ENCODE data around the gene PLXNA2.

Gene PLXNA2

DNA sequence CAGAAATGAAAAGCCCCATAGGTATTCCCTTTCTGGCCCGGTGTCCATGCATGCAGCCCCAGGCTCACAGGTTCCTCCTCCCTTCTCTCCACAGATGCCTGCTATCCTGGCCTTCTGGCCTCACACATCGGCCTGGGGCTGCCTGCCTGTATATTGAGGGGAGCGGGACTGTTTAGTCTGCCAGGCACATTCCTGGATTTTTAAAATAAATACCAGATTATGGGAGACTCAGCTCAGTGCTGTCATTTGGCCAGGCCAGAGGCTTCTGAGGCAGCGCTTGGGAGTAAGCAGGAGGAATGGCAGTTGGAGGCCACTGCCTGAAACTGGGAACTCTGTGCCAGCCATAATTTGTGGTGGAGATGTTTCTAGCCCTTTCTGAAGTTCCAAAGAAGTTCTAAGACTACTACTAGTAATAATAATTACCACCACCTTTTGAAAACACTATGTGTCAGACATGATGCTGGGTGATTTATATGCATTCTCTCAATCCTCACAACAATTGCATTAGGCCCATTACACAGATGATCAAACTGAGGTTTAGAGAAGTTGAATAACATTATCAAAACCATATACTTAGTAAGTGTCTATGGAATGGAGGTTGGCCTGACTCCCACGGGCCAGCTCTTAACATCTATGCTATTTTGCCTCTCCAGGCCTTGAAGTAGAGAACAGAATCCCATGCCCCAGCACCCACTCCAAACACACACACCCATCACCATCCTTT is 107.6 kb downstream of the PLXNA2 start:
- DNase-seq = no peak

DNA sequence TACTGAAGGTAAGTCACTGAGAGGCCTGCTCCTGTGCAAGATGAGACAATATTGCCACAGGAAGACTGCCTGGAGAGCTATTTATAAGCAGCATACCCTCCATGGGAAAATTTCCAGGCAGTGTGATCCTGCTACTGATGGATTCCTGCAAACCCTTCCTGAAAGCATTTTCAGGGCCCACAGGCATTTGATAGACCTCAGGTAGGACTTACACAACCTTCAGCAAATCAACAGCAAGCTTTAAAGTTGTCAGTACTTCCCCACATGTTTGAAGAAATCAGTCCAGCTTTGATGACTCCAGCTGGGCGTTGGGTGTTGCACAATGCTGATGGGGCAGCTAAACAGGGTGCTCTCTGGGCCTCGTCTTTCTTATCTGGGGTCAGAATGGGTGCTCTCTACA is 108.8 kb downstream of the PLXNA2 start:
- no peak for DNase-seq

DNA sequence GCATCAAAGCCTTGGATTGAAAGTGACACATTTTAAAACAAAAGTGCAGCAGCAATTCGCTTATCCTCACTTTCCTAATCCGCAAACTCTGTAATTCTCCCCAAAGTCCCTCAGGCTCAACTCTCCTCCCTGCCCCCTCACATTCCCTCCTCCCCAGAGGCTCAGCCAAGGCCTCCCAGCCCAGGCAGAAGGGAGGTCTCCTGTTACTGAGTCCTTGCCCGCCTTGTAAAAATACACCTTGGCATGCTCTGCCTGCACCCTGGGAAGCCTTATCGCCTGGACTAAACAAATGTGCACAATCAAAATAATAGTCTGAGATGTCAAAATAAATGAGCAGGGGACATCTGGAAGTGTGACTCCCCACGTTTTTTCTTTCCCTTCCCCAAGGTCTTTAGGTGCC is 109.7 kb downstream of the PLXNA2 start:
- DNase-seq = no peak

DNA sequence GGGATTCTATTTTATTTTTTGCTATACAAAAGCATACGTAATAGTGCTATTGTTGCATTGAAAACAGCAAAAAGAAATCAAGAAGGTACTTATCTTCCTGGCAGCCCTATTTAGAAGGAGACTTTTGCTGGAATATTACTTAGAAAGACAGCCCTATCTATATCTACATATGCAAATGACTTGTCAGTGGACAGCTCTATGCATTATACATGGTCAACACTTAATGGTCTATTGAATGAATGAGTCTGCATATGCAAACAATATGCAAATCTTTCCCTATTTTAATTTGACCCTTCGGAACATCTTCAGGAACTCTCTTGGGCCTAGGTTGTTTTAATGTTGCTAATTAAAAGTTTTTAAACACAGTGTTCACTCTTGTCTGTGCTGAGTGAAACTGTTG is 110.8 kb downstream of the PLXNA2 start:
- DNase-seq = no peak

DNA sequence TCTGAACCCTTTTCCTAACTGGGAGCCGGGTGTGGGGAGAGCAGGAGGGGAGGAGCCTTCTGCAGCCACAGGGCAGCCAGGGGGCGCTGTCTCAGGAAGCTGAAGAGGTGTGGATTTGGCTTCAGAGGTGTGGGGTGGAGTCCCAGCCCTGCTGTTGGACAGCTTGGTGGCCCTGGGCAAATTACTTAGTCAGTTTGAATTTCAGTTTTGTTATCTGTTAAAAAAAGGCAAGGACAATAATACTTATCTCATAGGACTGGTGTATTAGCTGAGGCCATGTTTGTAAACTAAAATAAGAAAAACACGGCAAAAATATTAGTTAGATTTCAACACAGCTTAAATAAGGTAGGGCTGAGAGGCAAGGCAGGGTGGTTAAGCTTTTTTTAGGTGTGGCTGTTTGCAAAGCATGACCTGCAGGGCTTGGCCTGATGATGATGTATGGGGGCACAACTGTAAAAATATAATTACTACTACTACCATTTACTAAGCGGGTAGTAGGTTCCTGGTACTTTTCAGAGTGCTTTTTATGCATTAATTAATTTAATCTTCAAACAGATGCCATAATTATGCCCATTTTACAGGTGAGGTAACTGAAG is 111.8 kb downstream of the PLXNA2 start:
- DNase-seq = peak; percentile 42

DNA sequence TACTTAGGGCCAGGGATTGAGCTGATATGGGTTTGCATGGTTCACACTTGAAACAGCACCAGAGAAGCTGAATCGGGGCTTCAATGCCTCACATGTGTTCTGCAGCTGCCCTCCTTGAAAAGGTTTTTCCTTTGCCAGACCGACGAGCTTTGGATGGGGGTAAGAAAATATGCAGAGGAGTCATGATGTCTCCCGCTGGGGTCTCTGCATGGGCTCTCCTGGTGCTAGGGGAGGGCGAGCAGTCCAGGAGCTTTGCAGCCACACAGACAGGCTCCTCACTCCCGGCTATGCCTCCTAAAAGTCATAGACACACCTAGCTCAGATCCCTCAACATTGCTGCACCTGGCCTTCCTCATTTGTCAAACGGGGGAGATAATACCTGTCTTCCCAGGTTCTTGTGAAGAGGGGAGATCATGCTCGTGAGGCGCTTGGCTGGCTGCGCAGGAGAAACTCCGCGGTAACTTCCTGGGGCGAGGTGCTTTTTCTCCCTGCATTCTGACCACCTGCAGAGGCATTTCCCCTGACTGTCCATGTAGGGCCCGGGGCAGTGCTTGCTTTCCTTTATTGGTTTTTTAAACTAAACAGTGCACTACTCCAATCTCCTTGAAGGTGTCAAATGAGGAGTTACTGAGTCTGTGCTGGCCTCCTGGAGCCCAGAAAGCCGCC is 112.4 kb downstream of the PLXNA2 start:
- DNase-seq = no peak

DNA sequence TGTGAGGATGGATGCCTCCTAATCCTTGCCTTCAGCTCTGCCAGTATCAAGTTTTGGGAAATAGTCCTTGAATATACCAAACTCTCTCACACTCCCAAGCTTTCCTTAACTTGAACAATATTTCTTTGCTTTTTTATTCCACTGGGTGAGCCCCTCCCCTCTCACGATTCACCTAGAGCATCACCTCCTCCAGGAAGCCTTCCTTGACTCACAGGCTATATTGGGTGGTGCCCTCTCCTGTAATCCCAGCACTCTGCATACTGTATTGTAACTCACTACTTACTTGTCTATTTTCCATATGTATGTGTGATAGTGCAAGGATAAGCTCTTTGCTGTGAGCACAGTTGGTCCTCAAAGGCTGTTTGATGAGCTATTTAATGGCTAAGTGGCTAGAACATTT is 114.7 kb downstream of the PLXNA2 start:
- no peak for DNase-seq

DNA sequence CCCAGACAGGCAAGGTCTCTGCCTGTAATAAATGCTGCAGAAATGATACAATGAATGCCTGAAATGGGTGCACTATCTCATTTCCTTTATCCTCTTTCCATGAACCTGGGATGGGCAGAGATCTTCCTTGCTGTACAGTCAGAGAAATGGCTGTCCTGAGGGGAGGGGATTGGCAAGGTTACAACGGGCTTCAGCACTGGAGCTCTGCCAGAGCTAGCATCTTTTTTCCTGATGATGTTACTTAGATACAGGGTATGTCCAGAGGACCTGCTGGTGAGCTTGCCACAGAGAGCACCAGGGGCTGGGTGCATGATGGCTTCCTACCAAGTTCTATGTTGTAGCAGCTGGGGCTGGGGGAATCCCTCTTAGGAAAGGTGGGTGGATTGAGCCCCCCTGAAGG is 115.1 kb downstream of the PLXNA2 start:
- DNase-seq = no peak

DNA sequence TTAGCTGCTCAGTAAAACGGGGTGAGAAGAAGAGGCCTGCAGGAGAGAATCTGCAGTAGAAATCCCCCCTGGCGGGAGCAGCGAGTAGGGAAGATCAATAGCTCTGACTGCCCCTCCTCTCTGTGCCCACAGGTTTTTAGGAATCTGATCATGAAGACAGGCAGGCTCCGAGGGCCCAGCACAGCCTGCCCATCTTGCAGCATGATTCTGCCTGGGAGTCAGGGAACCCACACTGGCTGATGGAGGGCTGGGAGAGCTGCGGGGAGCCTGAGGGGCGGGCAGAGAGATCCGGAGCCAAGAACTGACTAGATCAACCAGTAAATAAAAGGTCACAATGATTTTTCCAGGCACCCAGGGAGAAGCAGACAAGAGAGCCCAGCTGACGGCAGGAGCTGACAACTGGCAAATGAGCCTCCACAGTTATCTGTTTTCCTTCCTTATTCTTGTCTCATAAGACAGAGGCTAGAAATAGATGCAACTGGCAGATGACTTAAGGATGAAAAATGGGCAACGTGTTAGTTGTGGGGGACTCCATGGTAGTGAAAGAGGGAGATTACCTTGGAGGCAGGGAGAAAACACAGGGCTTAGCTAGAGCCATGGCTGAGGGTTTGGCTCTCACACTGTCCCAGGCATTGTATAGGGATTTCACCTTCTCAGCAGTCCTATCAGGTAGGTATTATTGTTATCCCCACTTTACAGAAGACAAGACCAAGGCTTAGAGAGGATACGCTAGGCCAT is 116.2 kb downstream of the PLXNA2 start:
- no peak for DNase-seq

DNA sequence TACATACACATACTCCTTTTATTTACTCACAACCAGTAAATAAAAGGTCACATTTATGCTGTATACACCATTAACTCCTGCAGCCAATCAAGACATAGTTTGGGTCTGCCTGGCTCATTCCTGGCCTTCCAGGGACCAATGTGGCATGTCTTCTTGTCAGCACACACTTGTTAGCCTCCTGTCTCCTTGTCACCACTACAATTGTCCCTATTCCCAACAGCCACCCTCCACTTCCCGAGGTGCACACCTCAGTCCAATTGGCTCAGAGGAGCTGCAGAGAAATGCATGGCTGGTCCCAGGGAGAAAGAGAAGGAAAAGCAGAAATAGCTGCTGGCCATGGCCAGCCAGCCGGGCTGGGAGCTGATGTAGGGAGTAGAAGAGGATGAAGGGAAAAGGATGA is 116.9 kb downstream of the PLXNA2 start:
- DNase-seq = no peak

DNA sequence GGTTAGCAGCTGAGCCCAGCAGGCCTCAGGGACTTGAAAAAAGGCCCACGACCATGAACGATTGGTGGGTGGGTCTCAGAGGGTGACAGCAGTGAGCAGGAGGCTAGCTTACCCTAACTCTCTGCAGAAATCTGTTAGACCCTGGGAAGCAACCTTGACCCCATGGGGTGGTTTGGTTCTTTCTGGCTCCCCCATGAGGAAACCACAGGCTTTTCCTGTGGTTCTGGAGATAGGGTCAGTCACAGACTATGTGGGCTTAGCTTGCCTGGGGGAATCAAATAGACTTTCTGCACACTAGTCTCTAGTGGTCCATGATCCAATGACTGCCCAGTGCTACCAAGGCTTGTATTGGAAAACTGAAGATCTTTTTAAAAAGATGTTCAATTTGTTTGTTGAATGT is 118.1 kb downstream of the PLXNA2 start:
- no peak for DNase-seq

DNA sequence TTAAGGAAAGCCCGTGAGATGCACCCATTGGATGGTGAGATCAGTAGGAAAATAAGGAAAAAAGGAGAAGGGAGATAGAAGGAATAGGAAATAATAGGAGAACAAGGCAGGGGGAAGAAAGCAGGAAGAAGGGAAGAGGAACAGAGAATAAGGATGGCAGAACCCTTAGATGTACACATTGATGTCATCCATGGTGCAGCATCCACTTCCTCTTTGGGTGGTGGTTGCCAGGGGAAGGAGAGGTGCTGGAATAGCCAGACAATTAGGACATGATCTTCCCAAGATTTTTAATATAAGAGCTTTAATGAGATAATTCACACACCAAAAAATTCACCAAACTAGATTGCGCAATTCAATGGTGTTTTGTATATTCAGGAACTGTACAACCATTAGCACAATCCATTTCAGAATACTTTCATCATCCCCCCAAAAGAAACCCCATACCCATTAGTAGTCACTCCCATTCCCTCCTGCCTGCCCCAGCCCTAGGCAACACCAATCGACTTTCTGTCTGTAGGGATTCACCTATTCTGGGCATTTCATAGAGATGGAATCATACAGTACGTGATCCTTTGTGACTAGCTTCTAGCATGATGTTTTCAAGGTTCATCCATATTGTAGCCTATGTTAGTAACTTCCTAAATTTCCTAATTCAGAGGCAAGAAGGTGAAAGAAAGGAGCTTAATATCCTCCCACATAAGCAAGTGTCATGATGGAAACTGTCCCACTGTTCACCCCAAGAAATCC is 121.4 kb downstream of the PLXNA2 start:
- DNase-seq = no peak

DNA sequence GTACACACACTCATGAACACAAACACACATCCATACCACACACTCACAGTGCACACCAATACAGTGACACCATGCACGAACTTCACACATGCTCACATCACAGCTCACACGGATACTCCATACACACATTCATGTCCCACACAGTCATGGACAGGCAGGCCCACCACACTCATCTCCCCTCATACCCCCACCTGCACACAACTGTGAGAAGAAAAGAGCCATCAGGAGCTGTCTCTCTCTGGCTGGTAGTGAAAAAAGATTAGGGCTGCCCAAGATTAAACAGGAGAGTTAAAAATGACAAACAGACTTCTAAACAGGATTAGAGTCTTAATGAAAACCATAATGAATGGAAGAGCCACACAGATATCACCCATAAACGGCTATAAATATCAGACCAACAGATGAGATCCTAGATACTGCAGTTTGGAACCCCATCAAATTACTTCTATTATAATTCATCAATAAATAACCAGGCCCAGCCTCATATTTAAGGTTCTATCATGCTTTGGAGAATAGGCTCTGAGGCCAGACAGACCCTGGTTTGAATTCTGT is 122.3 kb downstream of the PLXNA2 start:
- DNase-seq = no peak

DNA sequence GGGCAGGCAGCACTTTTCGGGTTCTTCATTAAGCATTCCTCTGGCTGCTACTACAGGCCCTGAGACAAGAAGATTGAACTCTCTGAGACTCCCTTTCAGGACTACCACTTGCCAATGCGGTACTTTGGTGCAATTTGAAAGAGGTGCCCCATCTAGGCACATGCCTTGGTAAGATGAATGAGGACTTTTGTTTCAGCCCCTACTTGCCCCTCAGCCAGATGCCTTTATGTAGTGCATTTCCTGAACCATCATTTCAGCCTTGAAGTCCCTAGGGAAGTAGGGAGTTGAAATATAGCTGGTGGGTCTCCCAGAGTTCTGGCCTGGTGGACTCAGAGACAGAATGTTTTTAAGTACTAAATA is 123.8 kb downstream of the PLXNA2 start:
- no peak for DNase-seq

DNA sequence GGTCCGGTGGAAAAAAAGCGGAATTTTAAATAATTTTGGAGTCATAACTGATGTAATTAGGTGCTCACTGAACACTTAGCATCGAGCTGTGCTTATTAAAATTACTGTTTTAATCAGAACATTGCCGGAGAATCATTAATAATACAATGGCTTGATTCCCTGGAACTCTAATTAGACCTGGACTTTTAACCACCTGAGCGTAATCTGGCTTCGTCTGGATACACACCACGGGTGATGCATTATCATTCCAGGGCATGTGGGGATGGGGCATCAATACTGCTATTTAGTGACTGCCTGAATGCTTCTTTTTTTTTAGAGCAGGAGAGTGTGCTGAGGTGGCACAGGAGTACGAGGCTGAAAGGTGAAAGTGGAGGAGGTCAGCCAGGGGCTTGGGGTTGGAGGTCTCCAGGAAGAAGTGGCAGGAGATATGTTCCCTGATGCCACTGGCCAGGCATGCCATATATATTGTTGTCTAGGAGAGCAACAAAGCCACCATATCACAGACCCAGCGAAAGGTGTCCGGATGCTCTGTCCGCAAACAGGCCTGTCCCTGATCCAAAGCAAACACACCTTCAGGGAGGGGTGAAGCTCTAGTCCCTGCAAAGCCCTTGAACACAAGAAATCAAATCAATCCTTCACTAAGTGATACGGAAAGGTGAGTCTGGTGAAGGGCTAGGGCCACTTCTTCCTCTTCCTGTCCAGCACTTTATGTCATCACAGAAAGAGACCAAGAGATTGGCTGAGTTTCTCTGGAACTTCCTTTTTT is 125.2 kb downstream of the PLXNA2 start:
- no peak for DNase-seq

DNA sequence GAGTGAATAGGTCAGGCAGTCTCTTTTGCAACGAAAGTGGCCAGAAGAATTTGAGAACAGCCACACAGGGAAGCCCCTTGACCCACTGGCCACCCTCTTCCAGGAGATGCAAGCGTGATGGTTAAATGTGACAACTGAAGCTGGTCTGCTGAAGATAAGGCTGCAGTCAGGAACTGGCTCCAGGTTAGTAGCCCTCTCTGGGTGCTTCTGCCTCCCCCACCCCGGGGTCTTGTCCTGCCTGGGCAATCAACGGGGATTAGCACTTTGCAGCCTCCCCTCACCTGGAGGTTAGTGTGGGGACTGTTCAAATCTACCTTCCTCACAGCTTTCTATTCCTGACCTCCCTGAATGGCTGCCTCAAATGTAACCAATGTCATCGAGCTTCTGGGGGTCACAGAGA is 125.9 kb downstream of the PLXNA2 start:
- DNase-seq = no peak

DNA sequence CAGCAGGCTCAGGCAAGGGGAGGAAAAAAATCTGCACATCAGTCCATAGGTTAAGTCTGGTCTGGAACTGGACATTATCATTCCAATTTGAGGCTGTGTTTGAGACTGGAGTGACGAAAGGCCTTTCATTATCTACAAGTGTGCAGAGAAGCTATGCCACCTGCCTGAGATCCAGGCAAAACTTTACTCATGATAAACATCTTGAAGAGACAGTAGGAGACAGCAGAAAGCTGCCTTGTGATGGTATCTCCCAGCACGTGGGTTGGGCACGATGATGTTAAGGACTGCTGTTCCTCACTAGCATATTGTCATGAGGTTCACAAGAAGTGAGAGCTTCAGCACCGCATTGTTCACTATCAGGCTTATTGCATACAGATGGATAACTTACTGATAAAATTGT is 126.4 kb downstream of the PLXNA2 start:
- DNase-seq = no peak

DNA sequence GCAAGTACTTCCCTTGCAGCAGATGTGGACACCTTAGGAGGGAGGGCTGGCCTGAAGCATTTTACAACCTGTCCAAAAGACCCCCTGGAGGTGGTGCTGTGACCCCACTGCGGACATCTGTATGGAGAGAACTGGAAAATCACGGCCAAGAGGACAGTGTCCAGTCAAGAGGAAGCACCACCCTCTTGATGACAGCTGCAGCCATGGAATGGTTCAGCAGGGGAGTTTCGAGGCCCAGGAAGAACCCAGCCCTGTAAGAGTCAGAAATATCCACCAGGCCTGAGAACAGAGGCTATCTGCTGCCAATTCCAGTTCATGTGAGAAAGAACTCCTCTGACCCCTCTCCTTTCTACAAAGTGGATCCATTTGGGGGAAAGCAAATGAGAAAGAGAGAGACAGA is 126.8 kb downstream of the PLXNA2 start:
- DNase-seq = no peak

DNA sequence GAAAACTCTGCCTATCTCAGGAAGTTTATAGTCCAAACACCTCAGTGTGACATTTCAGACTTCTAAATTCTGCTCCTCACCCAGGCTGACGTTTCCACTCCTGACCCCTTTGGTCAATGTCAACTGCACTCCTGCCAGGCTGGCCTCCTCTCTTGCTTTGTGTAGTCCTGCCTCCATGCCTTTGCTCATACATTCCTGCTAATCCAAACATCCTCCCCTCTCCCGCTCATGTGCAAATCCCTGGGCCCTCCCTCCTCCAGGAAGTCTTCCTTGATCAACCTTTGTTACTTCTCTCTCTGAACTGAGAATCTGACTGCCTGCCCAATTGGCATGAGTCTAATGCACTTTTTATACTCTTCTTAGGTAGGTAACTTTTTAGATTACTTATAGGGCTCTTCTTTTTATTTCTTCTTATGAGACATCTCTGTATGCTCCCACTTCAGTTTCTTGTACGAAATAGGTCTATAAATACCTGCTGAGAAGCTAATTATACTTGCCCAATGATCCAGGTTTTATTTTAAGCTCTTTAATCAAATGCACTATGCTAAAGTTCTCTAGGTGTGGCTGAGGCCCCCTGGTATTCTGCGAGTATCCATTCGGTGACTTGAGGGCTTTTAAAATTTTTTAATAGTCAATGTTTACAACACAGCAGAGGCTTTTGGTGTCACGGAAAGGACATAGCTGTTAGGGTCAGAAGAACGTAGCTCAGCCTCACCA is 128.1 kb downstream of the PLXNA2 start:
- DNase-seq = no peak

DNA sequence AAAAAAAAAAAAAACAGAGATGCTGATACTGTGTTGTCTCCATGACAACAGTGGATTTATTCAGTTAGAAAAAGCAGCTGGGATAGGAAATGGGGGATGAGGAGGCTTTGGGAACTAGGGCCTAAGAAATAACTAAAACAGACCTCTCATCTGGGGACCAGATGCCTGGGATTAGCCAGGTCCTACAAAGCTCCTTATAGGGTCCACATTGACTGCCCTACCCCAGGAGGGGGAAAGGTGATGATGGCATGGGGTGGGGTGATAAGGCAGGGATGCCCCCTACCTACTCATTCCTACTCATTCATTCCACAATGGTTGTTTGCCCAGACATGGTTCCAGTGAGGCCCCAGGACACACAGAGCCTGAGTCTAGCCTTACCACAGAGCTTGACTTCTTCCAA is 131.2 kb downstream of the PLXNA2 start:
- DNase-seq = no peak

DNA sequence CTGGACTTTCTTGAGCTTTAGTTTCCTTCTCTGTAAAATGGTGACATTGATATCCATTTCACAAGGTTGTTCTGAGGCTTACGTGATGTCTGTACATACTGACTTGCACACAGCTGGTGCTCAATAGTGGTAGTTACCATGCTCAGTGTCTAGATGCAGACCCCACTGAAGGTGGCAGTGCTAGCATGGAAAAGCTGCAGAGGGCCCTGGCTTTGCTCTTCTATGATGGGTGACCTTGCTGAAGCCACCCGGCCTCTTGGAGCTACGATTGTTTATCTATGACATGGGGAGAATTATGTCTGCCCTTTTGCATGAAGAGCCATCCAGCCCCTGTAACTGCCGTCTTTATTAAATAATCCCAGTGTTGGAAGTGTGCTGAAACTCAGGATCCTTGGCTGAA is 131.8 kb downstream of the PLXNA2 start:
- no peak for DNase-seq
